Lower leg skin (tissue), 4 donors: ENCODE data around the gene PTGES2. TPM values are rescaled to one million over a fixed set of nuclear protein-coding genes. Genes with fewer than 3 reads are reported as not detected.

Source experiments
- DNase-seq, 2 donors: peaks; one replicate each; pipeline ENCODE4 v3.0.0-alpha.2; 2019; ENCODE audit warnings: low spot score in 2 of 2
- H3K4me3 ChIP-seq: fragments of 200-600 bp; sonication (generic); 2 replicates; pipeline ENCODE4 v1.5.1; 2017; ENCODE audit warnings: mild to moderate bottlenecking, low read depth; ENCODE audit not compliant: poor library complexity, severe bottlenecking
- CTCF ChIP-seq, 3 donors: fragments of 450-650 bp; IDR thresholded peaks; one replicate each; pipeline ENCODE4 v1.5.1; 2016; ENCODE audit warnings: antibody characterized with exemption in 3 of 3, mild to moderate bottlenecking in 3 of 3, moderate library complexity in 2 of 3
- POLR2A ChIP-seq, 2 donors: fragments of 450-650 bp; IDR thresholded peaks; one replicate each; pipeline ENCODE4 v1.6.1; 2016 to 2017; ENCODE audit warnings: antibody characterized with exemption in 2 of 2, mild to moderate bottlenecking in 1 of 2, moderate library complexity in 1 of 2
- WGBS, 2 donors: methylation state at CpG; one replicate each; pipeline ENCODE4 v1.1.5; 2018; 5-methylcytosine and 5-hydroxymethylcytosine counted together
- intact Hi-C: fragments of 100-400 bp; cut with DNase I; formaldehyde crosslinking; loops from one replicate; pipeline ENCODE4 v1.15.0; 2023; ENCODE audit warnings: low total_unique reads
- total RNA-seq, 4 donors: library from RNA; depleted of rRNA; stranded (reverse); fragments of >200 nt; gene quantifications; one replicate each; pipeline ENCODE4 v1.1.0, GENCODE V29; 2016

Gene PTGES2
- total RNA-seq, 4 donors from 2014 or later, result 32.6 to 66.5 (median 56.3) TPM

GRCh38 chr9:128142596-128142995 lies 15.1 kb upstream of the PTGES2 start:
- intact Hi-C loops, result no loop called here
- TF ChIP-seq POLR2A (IDR thresholded peaks at IDR 0.05) (no peak), CTCF (IDR thresholded peaks at IDR 0.05) (no peak)
- no peak for DNase-seq
- WGBS, 2 donors, result 83 to 100% methylated on average over 2 of the region's 2 CpGs
- H3K4me3 ChIP-seq, result no peak overlapping the region

- H3K4me3 ChIP-seq, result no peak overlapping the region
- WGBS, 2 donors, result 57 to 67% methylated on average over 4 of the region's 4 CpGs
- no peak for TF ChIP-seq CTCF (IDR thresholded peaks at IDR 0.05)
- TF ChIP-seq POLR2A (IDR thresholded peaks at IDR 0.05), result no peak
- intact Hi-C loops, result no loop called here
- DNase-seq, result no peak
Measured at GRCh38 chr9:128142061-128142460, 14.5 kb upstream of the PTGES2 start.

- 95 to 100% methylated on average over 3 of the region's 3 CpGs for WGBS, 2 donors
- TF ChIP-seq CTCF (IDR thresholded peaks at IDR 0.05), result no peak
- TF ChIP-seq POLR2A (IDR thresholded peaks at IDR 0.05), result no peak
- intact Hi-C loops, result no loop called here
- no peak overlapping the region for H3K4me3 ChIP-seq
- DNase-seq, result no peak
Measured at GRCh38 chr9:128141604-128142003, 14.1 kb upstream of the PTGES2 start.

DNA sequence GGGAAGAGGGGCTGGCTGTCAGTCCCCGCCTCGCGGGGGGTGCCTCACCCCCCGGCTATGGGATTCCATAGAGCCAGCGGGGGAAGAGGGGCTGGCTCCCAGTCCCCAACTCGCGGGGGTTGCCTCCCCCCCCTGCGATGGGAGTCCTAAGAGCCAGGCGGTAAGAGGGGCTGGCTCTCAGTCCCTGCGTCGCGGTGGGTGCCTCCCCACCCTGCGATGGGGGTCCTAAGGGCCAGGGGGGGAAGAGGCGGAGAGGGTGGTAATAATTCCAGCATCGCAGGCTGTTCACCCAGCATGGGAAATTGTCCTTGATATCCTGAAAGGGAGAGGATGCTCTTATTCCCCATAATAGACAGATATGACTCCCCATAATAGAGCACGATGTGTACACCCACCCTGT lies 12.1 kb upstream of the PTGES2 start:
- WGBS, 2 donors, result 83 to 90% methylated on average over 7 to 8 of the region's 16 CpGs
- DNase-seq, result no peak
- intact Hi-C loops, result no loop called here
- TF ChIP-seq POLR2A (IDR thresholded peaks at IDR 0.05) (no peak), CTCF (IDR thresholded peaks at IDR 0.05) (no peak)
- no peak overlapping the region for H3K4me3 ChIP-seq

DNA sequence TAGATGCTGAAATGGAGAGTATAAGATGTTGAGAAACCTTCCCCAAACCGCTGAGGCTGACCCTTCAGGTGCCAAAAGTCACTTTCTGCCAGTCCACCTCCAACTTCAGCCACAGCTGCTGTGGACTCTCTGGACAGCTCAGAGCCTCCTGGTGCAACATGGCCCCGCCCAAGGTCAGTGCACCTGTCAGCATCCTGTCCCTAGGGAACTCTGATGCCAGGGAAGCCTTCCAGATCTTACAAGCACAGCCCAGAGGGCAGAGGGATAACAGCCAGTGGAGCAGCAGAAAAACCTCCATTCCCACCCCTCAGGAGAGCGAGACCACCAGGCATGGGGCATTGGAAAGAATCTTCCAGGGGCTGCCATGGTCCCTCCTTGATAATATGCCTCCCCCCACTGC lies 10.5 kb upstream of the PTGES2 start:
- no peak overlapping the region for H3K4me3 ChIP-seq
- TF ChIP-seq CTCF (IDR thresholded peaks at IDR 0.05), result no peak
- WGBS, 2 donors, result 71 to 93% methylated on average over 2 to 3 of the region's 3 CpGs
- DNase-seq, result no peak
- intact Hi-C loops, result no loop called here
